BJ (cell line): ENCODE data around the gene FYB1. TPM values are rescaled to one million over a fixed set of nuclear protein-coding genes. Genes with fewer than 3 reads are reported as not detected.

Source experiments
- CTCF ChIA-PET: fragments of 350-600 bp; formaldehyde crosslinking; extraction: SDS; loops from one replicate; lab custom pipeline; 2021; ENCODE audit warnings: antibody characterized with exemption, inconsistent platforms; lab: Yijun Ruan, JAX
- POLR2A ChIA-PET: fragments of 300-600 bp; sonication (Branson Sonifier 250); formaldehyde crosslinking; extraction: SDS; loops from one replicate; lab custom pipeline; 2021; ENCODE audit warnings: antibody characterized with exemption; lab: Charles Lee
- DNase-seq: peaks from one replicate; pipeline ENCODE4 v3.0.0-alpha.2; 2011; ENCODE audit warnings: low read depth
- H3K27me3 ChIP-seq: 2 replicates; pipeline ENCODE4 v1.6.0; 2011; ENCODE audit warnings: low read length; ENCODE audit not compliant: control insufficient read depth, insufficient read depth
- H3K36me3 ChIP-seq: 2 replicates; pipeline ENCODE4 v1.5.1; 2011; ENCODE audit warnings: low read length; ENCODE audit not compliant: control insufficient read depth, insufficient read depth
- H3K4me3 ChIP-seq: 2 replicates; pipeline ENCODE4 v1.5.1; 2011; ENCODE audit warnings: low read depth, mild to moderate bottlenecking, control low read depth, low read length
- polyA plus RNA-seq: library from polyadenylated mRNA; depleted of rRNA; stranded (reverse); fragments of >200 nt; gene quantifications from 2 replicates; pipeline ENCODE4 v1.2.3, GENCODE V29; 2011
- TF ChIP-seq, protein P1 (sequence below): IDR thresholded peaks from 2 replicates; pipeline ENCODE4 v1.5.1; 2011; ENCODE audit warnings: low read depth, mild to moderate bottlenecking, control low read depth, inconsistent platforms, low read length, moderate library complexity; ENCODE audit not compliant: insufficient read depth

The FYB1 gene
- polyA plus RNA-seq, 1 experiment: 0.09 TPM

DNA sequence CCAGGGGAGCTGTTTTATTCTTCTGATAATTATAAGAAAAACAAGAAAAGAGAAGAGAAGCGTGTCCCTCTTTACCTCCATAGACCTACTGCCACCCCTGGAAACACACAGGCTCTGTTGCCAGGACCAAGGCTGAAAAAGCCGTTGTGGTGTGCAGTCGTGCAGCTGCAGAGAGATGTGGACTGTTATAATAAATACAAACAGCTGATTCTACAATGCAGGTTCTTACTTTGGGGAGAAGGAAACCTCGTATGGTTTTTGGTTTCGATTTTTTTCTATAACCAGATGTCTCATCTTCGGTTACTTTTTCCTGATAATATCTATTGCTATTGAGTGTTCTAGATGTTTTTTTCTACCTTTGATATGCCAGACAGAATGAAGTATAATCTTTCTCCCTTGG, 28.1 kb downstream of the FYB1 start:
- no peak for DNase-seq
- CTCF ChIA-PET: interaction anchor here (2.6 kb wide), 1 partner anchor 27 kb away, joined by 11 read pairs; no protein-coding TSS in a partner anchor
- H3K4me3 ChIP-seq: no peak overlapping the region
- POLR2A ChIA-PET: no interaction called here
- H3K36me3 ChIP-seq: no peaks in the 10 kb centered on the region
- TF ChIP-seq, protein P1, sequence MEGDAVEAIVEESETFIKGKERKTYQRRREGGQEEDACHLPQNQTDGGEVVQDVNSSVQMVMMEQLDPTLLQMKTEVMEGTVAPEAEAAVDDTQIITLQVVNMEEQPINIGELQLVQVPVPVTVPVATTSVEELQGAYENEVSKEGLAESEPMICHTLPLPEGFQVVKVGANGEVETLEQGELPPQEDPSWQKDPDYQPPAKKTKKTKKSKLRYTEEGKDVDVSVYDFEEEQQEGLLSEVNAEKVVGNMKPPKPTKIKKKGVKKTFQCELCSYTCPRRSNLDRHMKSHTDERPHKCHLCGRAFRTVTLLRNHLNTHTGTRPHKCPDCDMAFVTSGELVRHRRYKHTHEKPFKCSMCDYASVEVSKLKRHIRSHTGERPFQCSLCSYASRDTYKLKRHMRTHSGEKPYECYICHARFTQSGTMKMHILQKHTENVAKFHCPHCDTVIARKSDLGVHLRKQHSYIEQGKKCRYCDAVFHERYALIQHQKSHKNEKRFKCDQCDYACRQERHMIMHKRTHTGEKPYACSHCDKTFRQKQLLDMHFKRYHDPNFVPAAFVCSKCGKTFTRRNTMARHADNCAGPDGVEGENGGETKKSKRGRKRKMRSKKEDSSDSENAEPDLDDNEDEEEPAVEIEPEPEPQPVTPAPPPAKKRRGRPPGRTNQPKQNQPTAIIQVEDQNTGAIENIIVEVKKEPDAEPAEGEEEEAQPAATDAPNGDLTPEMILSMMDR: no peak
- no peaks in the 10 kb centered on the region for H3K27me3 ChIP-seq

DNA sequence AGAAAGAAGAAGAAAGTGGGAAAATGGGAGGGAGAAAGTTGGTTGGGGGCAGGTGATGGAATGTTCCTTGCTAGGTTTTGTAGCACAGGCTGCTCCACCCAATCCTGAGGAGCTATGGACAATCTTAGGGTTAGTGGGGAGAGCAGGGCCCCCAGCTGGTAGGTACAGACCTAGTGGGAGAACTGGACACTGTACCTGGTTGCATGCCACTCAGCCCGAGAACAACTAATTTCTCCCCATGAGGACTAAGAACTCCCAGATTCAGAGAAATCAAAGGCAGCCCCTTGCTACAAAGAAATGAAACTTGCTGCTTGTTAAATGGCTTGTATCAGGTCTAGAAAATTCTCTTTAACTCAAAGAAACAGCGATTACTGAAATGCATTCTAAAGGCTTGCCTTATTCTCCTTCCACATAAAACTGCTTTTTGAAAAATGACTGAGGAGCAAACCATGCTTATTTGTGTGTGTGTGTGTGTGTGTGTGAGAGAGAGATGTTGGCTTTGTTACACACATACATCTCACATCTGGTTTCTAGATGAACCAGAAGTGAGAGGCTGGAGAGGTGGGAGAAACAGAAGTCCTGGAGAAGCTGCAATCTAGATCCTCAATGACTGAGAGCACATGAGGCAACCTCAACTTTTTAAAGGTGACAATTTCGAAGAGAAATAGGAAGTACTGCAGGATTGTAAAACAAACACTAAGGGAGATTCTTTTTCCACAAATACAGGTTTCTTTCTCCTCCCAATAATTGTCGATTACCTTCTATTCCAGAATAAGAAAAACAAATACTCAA, 28.9 kb downstream of the FYB1 start:
- TF ChIP-seq, protein P1: no peak
- H3K4me3 ChIP-seq: no peak overlapping the region
- POLR2A ChIA-PET: no interaction called here
- H3K36me3 ChIP-seq: no peaks in the 10 kb centered on the region
- no peaks in the 10 kb centered on the region for H3K27me3 ChIP-seq
- CTCF ChIA-PET: interaction anchor here (2.6 kb wide), 1 partner anchor 27 kb away, joined by 11 read pairs; no protein-coding TSS in a partner anchor
- no peak for DNase-seq

DNA sequence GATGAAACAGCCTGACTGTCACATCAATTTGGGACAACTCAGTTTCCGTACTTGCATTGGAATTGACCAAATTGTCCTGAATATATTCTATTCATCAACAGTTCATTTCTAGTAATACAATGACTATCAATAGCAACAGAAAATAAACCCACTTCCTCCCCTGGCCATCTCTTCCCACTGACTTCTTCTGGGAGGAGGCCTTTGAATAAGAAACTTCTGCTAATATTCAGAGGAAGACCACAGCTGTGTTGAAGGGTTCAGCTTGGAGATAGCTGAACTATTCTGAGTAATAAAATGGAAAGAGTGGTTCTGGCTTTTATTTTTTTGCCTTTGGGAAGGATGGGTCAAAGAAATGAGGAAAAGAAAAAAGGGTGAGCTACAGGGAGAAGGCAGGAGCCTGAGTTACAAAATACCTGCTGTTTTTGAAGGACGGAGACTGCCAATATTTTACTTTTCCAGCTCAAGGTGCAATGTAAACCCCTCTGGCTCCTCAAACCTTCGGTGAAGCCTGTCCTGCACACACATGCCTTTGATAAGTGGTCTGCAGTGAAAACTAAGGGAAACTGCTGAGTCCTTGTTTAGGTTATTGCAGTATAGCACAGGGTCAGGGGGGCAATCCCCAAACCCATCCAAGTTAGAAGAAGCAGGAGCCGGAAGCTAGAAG, 29.9 kb downstream of the FYB1 start:
- ChIA-PET CTCF (interaction anchor here (2.6 kb wide), 1 partner anchor 28 kb away, joined by 11 read pairs; no protein-coding TSS in a partner anchor), POLR2A (no interaction called here)
- Histone ChIP-seq H3K4me3 (no peak overlapping the region), H3K36me3 (no peaks in the 10 kb centered on the region), H3K27me3 (no peaks in the 10 kb centered on the region)
- DNase-seq: no peak
- TF ChIP-seq, protein P1: no peak

DNA sequence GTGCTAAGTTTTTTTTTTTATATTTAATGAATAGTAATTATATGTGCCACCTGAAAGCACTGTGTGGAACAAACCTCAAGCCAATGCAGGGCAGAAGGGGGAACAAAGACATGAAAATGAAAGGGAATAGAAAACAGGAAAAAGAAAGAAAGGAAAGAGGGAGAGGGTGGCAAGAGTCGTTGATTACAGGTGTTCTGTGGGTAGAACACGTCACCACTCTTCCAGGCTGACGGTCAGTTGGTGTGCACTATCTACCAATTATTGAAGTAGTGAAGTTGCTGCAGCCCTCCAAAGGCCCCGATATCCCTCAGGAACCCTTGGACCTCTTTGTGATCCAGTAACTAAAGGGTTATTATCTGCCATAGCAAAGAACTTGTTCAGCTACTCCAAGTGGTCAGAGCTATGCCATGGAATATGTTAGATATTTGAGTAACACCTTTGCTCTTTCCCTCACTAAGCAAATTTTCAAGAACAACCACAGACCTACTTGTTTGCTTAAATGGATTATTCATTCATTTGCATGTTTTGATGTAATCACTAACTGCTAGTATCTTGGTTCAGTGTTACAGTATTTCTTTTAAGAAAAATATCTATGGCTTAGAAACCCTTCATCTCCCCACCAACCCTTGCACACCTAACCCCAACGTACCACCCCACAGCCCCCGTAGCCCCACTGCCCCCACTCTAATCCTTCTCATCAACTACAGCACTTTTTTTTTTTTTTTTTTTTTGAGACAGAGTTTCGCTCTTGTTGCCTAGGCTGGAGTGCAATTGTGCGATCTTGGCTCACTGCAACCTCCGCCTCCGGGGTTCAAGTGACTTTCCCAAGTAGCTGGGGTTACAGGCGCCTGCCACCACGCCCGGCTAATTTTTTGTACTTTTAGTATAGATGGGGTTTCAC, 31.3 kb downstream of the FYB1 start:
- ChIA-PET POLR2A (no interaction called here), CTCF (interaction anchor here (1.6 kb wide), 1 partner anchor 8 kb away, joined by 5 read pairs; no protein-coding TSS in a partner anchor)
- H3K27me3 ChIP-seq: no peaks in the 10 kb centered on the region
- DNase-seq: no peak
- TF ChIP-seq, protein P1: no peak
- H3K36me3 ChIP-seq: no peaks in the 10 kb centered on the region
- no peak overlapping the region for H3K4me3 ChIP-seq
